ENCODE measurements around the gene HSPA12A. TPM values are rescaled to one million over a fixed set of nuclear protein-coding genes. Genes with fewer than 3 reads are reported as not detected.

The HSPA12A gene
- total RNA-seq, 1 donor from 2014 or later, result 5.1 TPM

DNA sequence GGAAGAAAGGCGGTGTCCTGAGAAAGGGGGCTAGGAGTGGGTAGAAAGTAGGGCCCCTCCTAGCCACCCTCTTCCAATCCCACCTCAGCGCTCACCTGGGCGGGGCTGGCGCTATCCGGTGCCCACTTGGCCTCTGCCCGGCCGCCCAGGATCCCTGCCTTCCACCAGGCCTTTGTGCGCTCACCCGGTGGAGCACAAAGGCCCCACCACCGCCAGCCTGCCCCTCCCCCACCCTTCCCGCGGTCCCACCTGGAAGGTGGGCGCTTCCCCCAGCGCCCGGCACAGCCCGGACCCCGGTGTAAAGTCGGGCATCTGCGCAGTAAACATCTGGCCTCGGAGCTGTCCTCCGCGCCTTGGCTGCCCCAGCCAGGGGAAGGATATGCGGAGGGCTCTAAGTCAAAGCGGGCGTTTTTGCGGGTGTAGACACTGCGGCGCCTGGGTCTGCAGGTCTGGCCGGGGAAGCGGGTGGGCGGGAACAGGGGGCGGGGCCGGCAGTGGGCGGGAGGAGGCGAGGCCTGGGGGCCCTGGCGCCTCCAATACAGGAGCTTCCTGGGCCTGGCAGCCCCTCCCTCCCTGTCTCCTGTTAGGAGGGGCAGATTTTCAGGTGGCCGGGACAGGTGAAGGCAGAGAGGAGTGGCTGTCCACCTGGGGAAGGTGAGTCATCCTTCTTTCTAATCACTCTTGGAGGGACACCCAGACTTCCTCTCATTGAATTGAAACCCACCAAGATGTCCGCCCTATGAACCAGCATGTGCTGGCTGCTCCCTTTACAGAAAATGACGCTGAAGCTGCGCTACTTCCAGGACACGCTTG is 72.3 kb downstream of the HSPA12A start:
- Mint-ChIP-seq H3K9me3 (no peaks in the 10 kb centered on the region), H3K27ac (no peak overlapping the region), H3K36me3 (ENCODE audit: low read depth) (no peaks in the 10 kb centered on the region), H3K4me1 (no peaks in the 10 kb centered on the region), H3K4me3 (no peak overlapping the region), H3K27me3 (peaks cover 8% of the 10 kb centered on the region)
- ATAC-seq (ENCODE audit: low read depth) (no peak), DNase-seq (no peak)
- POLR2A ChIA-PET, result no interaction called here
- intact Hi-C loops (cut with micrococcal nuclease), result no loop called here
- TF ChIP-seq, protein P1, sequence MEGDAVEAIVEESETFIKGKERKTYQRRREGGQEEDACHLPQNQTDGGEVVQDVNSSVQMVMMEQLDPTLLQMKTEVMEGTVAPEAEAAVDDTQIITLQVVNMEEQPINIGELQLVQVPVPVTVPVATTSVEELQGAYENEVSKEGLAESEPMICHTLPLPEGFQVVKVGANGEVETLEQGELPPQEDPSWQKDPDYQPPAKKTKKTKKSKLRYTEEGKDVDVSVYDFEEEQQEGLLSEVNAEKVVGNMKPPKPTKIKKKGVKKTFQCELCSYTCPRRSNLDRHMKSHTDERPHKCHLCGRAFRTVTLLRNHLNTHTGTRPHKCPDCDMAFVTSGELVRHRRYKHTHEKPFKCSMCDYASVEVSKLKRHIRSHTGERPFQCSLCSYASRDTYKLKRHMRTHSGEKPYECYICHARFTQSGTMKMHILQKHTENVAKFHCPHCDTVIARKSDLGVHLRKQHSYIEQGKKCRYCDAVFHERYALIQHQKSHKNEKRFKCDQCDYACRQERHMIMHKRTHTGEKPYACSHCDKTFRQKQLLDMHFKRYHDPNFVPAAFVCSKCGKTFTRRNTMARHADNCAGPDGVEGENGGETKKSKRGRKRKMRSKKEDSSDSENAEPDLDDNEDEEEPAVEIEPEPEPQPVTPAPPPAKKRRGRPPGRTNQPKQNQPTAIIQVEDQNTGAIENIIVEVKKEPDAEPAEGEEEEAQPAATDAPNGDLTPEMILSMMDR (IDR thresholded peaks at IDR 0.05), result no peak
- CTCF ChIA-PET, result no interaction called here

DNA sequence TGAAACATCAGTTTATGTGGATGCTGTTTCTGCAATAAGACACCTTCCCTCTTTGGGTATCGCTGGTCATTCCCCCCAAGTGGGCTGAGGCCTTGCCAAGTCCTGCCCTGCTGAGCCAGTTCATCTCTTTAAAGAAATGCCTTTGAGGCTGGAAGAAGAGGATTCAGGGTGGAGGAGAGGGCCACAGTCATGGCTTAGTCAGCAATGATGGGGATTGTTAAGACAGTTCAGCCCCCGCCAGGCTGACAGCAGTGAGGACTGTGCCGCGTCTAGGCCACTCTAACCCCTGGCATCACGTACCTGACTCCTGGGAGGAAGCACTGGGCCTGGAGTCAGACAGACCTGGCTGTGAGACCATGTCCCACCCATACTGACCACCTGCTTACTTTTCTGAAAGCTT is 73.3 kb downstream of the HSPA12A start:
- H3K4me3 Mint-ChIP-seq, result no peak overlapping the region
- no peaks in the 10 kb centered on the region for H3K9me3 Mint-ChIP-seq
- CTCF ChIA-PET, result no interaction called here
- H3K27ac Mint-ChIP-seq, result no peak overlapping the region
- no peaks in the 10 kb centered on the region for H3K36me3 Mint-ChIP-seq (ENCODE audit: low read depth)
- POLR2A ChIA-PET, result no interaction called here
- ATAC-seq (ENCODE audit: low read depth) (no peak), DNase-seq (no peak)
- H3K27me3 Mint-ChIP-seq, result peaks cover 8% of the 10 kb centered on the region
- H3K4me1 Mint-ChIP-seq, result no peaks in the 10 kb centered on the region
- intact Hi-C loops (cut with micrococcal nuclease), result no loop called here
- TF ChIP-seq, protein P1 (IDR thresholded peaks at IDR 0.05), result no peak

DNA sequence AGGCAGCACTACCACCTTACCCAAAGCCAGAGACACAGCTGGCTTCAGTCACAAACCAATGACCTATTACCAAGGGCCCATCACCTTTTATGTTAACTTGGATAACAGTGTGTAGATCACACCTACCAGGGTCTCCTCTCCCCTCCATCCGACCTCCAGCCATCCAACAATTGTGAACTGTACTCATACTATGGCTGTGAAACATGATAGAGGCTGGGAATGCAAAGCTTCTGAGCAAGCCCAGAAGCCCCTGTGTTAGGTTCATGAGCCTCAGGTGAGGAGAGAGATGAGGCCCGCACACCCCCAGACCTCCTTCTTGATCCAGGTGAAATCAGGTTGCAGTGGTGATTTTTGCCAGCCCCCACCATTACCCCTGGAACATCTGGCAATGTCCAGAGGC is 73.9 kb downstream of the HSPA12A start:
- intact Hi-C loops (cut with micrococcal nuclease), result no loop called here
- Mint-ChIP-seq H3K4me3 (no peak overlapping the region), H3K36me3 (ENCODE audit: low read depth) (no peaks in the 10 kb centered on the region), H3K9me3 (no peaks in the 10 kb centered on the region), H3K27me3 (peaks cover 8% of the 10 kb centered on the region), H3K4me1 (no peaks in the 10 kb centered on the region), H3K27ac (no peak overlapping the region)
- DNase-seq (no peak), ATAC-seq (ENCODE audit: low read depth) (no peak)
- ChIA-PET POLR2A (no interaction called here), CTCF (no interaction called here)
- TF ChIP-seq, protein P1 (IDR thresholded peaks at IDR 0.05), result no peak

DNA sequence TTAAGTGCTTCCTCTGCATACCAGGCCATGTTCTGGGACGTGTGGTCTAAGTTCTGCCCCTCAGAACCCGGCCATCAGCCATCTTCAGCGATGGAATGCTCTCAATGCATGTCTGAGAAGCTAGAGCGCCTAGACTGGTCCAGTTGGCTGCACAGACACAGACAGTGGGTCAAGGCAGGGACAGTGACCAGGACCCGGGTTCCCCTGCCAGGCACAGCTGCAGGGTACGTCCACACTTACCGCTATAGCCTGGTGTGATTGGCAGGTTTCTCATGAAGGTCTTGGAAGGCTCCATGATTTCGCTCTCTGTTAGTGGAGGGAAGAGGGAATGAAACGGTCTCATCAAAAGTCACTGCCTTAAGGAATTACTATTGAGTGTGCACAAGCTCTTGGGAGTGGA is 74.3 kb downstream of the HSPA12A start:
- TF ChIP-seq, protein P1 (IDR thresholded peaks at IDR 0.05), result no peak
- DNase-seq (no peak), ATAC-seq (ENCODE audit: low read depth) (no peak)
- Mint-ChIP-seq H3K4me3 (no peak overlapping the region), H3K36me3 (ENCODE audit: low read depth) (no peaks in the 10 kb centered on the region), H3K27me3 (peaks cover 8% of the 10 kb centered on the region), H3K4me1 (no peaks in the 10 kb centered on the region), H3K9me3 (no peaks in the 10 kb centered on the region), H3K27ac (no peak overlapping the region)
- POLR2A ChIA-PET, result no interaction called here
- CTCF ChIA-PET, result no interaction called here
- intact Hi-C loops (cut with micrococcal nuclease), result no loop called here

DNA sequence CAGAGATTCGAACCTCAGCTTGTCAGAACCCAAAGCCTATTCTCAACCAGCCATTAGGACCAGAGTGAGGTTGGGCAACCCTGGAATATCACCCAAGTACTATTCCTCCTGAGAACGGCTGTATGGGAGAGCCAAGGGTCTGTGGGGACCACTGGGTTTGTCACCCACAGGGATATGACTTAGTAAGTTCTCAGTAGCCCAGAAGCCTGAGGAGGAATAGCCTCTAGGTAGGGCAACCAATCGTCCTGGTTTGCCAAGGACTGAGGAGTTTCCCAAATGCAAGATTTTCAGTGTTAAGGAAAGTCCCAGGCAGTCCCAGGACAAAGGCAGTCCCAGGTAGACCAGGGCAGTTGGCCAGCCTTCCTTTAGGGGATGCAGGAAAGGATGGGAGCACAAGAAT is 74.9 kb downstream of the HSPA12A start:
- ChIA-PET POLR2A (no interaction called here), CTCF (no interaction called here)
- H3K4me1 Mint-ChIP-seq, result no peaks in the 10 kb centered on the region
- DNase-seq (no peak), ATAC-seq (ENCODE audit: low read depth) (no peak)
- H3K27ac Mint-ChIP-seq, result no peak overlapping the region
- H3K4me3 Mint-ChIP-seq, result no peak overlapping the region
- intact Hi-C loops (cut with micrococcal nuclease), result no loop called here
- no peaks in the 10 kb centered on the region for H3K36me3 Mint-ChIP-seq (ENCODE audit: low read depth)
- H3K9me3 Mint-ChIP-seq, result no peaks in the 10 kb centered on the region
- TF ChIP-seq, protein P1 (IDR thresholded peaks at IDR 0.05), result no peak
- H3K27me3 Mint-ChIP-seq, result peaks cover 8% of the 10 kb centered on the region
